Naive thymus-derived CD4-positive, alpha-beta T cell (primary cell): ENCODE data around the gene GALNT14. TPM values are rescaled to one million over a fixed set of nuclear protein-coding genes. Genes with fewer than 3 reads are reported as not detected.

Source experiments
- ATAC-seq: fragments of 150-1000 bp; cut with Tn5 transposase; 2 replicates; pipeline ENCODE4 v1.10.0; 2021; ENCODE audit warnings: mild to moderate bottlenecking, moderate library complexity
- CTCF ChIA-PET: fragments of 350-600 bp; sonication (Branson Sonifier 250); formaldehyde crosslinking; loops from one replicate; lab custom pipeline; 2021; ENCODE audit warnings: antibody characterized with exemption; lab: Charles Lee
- POLR2A ChIA-PET: fragments of 350-600 bp; sonication (Branson Sonifier 250); formaldehyde crosslinking; loops from one replicate; lab custom pipeline; 2021; ENCODE audit warnings: antibody characterized with exemption, inconsistent platforms; lab: Charles Lee
- DNase-seq, 9 donors: peaks; one replicate each; pipeline versions ENCODE4 v3.0.0 to v3.0.0-alpha.2; 2020 to 2022; ENCODE audit warnings: mixed read lengths in 1 of 9
- H3K27ac ChIP-seq: one replicate; pipeline ENCODE4 v1.7.0; 2013; ENCODE audit warnings: mild to moderate bottlenecking, low read depth, low read length, moderate library complexity
- H3K27me3 ChIP-seq, 2 donors: one replicate each; pipeline ENCODE4 v1.7.0; 2013; ENCODE audit warnings: low read length in 2 of 2, mild to moderate bottlenecking in 2 of 2, moderate library complexity in 2 of 2; ENCODE audit not compliant: control insufficient read depth in 2 of 2, insufficient read depth in 2 of 2
- H3K36me3 ChIP-seq, 3 experiments: 1 replicate in 2 of 3; 2 replicates in 1 of 3; pipeline ENCODE4 v1.7.0; 2013; ENCODE audit warnings: low read length in 3 of 3, mild to moderate bottlenecking in 3 of 3, moderate library complexity in 1 of 3; ENCODE audit not compliant: insufficient read depth in 3 of 3, control insufficient read depth in 2 of 3
- H3K4me1 ChIP-seq, 2 donors: one replicate each; pipeline ENCODE4 v1.7.0; 2013; ENCODE audit warnings: low read length in 2 of 2, mild to moderate bottlenecking in 2 of 2, moderate library complexity in 1 of 2; ENCODE audit not compliant: control insufficient read depth in 2 of 2, insufficient read depth in 2 of 2
- H3K4me3 ChIP-seq: 2 replicates; pipeline ENCODE4 v1.7.0; 2013; ENCODE audit warnings: mild to moderate bottlenecking, low read length
- H3K9me3 ChIP-seq, 3 experiments: 1 replicate in 2 of 3; 2 replicates in 1 of 3; pipeline ENCODE4 v1.7.0; 2013; ENCODE audit warnings: low read length in 3 of 3; ENCODE audit not compliant: control insufficient read depth in 2 of 3
- H3K27ac Mint-ChIP-seq, 9 donors: one replicate each; pipeline ENCODE4 v1.8.0; 2020 to 2022; ENCODE audit warnings: mixed read lengths in 9 of 9, mild to moderate bottlenecking in 8 of 9, moderate library complexity in 5 of 9, inconsistent platforms in 2 of 9
- H3K27me3 Mint-ChIP-seq, 5 donors: one replicate each; pipeline ENCODE4 v1.8.0; 2021 to 2022; ENCODE audit warnings: mixed read lengths in 5 of 5, mild to moderate bottlenecking in 1 of 5
- H3K36me3 Mint-ChIP-seq, 5 donors: one replicate each; pipeline ENCODE4 v1.8.0; 2020 to 2022; ENCODE audit warnings: mixed read lengths in 5 of 5, mild to moderate bottlenecking in 3 of 5, inconsistent platforms in 1 of 5
- H3K4me1 Mint-ChIP-seq, 7 donors: one replicate each; pipeline ENCODE4 v1.8.0; 2020 to 2022; ENCODE audit warnings: mixed read lengths in 7 of 7, mild to moderate bottlenecking in 3 of 7, inconsistent platforms in 1 of 7
- H3K4me3 Mint-ChIP-seq, 10 donors: one replicate each; pipeline ENCODE4 v1.8.0; 2020 to 2022; ENCODE audit warnings: mild to moderate bottlenecking in 10 of 10, mixed read lengths in 10 of 10, moderate library complexity in 6 of 10, inconsistent platforms in 2 of 10
- H3K9me3 Mint-ChIP-seq, 11 donors: one replicate each; pipeline ENCODE4 v1.8.0; 2020 to 2022; ENCODE audit warnings: mixed read lengths in 11 of 11, mild to moderate bottlenecking in 4 of 11, inconsistent platforms in 1 of 11, moderate library complexity in 1 of 11
- intact Hi-C, 2 donors: fragments of 100-400 bp; cut with micrococcal nuclease; formaldehyde crosslinking; loops; one replicate each; pipeline ENCODE4 v1.15.1; 2023
- polyA plus RNA-seq, 2 donors: library from polyadenylated mRNA; unstranded; fragments of 300-500 nt; fragmentation: Illumina TruSeq; gene quantifications; one replicate each; pipeline ENCODE4 v1.2.3, GENCODE V29; 2021
- total RNA-seq, 6 experiments: library from RNA in 5 of 6; stranded (reverse) in 5 of 6; gene quantifications; 1 replicate in 5 of 6; 2 replicates in 1 of 6; pipeline ENCODE4 v1.2.3 and lab custom pipeline; 2021 to 2026

Gene GALNT14
- total and polyA plus RNA-seq, 7 experiments from 2014 or later = 0.64 to 1.1 TPM; not detected in 5

- ATAC-seq = no peak
- intact Hi-C loops = no loop called here
- Mint-ChIP-seq H3K27me3 (peaks cover 0 to 11% (median 0%) of the 10 kb centered on the region in 5 donors), H3K4me1 (peaks cover 0 to 2% (median 0%) of the 10 kb centered on the region in 7 donors), H3K36me3 (no peaks in the 10 kb centered on the region), H3K9me3 (peaks cover 0 to 1% (median 0%) of the 10 kb centered on the region in 11 donors), H3K4me3 (no peak overlapping the region), H3K27ac (no peak overlapping the region)
- H3K36me3 ChIP-seq = no peaks in the 10 kb centered on the region
- no peak overlapping the region for H3K4me3 ChIP-seq
- POLR2A ChIA-PET = no interaction called here
- H3K4me1 ChIP-seq = no peaks in the 10 kb centered on the region
- H3K27ac ChIP-seq = no peak overlapping the region
- CTCF ChIA-PET = no interaction called here
- DNase-seq = no peak
- no peaks in the 10 kb centered on the region for H3K9me3 ChIP-seq
- H3K27me3 ChIP-seq = no peaks in the 10 kb centered on the region
Measured at GRCh38 chr2:31067259-31067658, 71.0 kb downstream of the GALNT14 start.

- peaks cover 0 to 2% (median 0%) of the 10 kb centered on the region in 11 donors for H3K9me3 Mint-ChIP-seq
- intact Hi-C loops = no loop called here
- no peaks in the 10 kb centered on the region for H3K27me3 ChIP-seq
- no peaks in the 10 kb centered on the region for H3K36me3 ChIP-seq
- peaks cover 0 to under 1% (median 0%) of the 10 kb centered on the region in 7 donors for H3K4me1 Mint-ChIP-seq
- ChIA-PET CTCF (no interaction called here), POLR2A (no interaction called here)
- H3K4me3 ChIP-seq = no peak overlapping the region
- no peak for ATAC-seq
- no peaks in the 10 kb centered on the region for H3K36me3 Mint-ChIP-seq
- peaks cover 0 to 10% (median 0%) of the 10 kb centered on the region in 5 donors for H3K27me3 Mint-ChIP-seq
- no peak overlapping the region for H3K4me3 Mint-ChIP-seq
- no peak overlapping the region for H3K27ac Mint-ChIP-seq
- no peak for DNase-seq
- H3K4me1 ChIP-seq = no peaks in the 10 kb centered on the region
- no peak overlapping the region for H3K27ac ChIP-seq
- no peaks in the 10 kb centered on the region for H3K9me3 ChIP-seq
Measured at GRCh38 chr2:31066551-31066950, 71.7 kb downstream of the GALNT14 start.

- DNase-seq (no peak), ATAC-seq (no peak)
- ChIA-PET POLR2A (no interaction called here), CTCF (no interaction called here)
- Histone ChIP-seq H3K4me3 (no peak overlapping the region), H3K27me3 (no peaks in the 10 kb centered on the region), H3K27ac (no peak overlapping the region), H3K4me1 (no peaks in the 10 kb centered on the region), H3K9me3 (no peaks in the 10 kb centered on the region), H3K36me3 (no peaks in the 10 kb centered on the region)
- intact Hi-C loops = no loop called here
- H3K27me3 Mint-ChIP-seq = peaks cover 0 to 10% (median 3%) of the 10 kb centered on the region in 5 donors
- H3K36me3 Mint-ChIP-seq = no peaks in the 10 kb centered on the region
- H3K9me3 Mint-ChIP-seq = peaks cover 0 to 4% (median 0%) of the 10 kb centered on the region in 11 donors
- no peak overlapping the region for H3K27ac Mint-ChIP-seq
- H3K4me3 Mint-ChIP-seq = no peak overlapping the region
- H3K4me1 Mint-ChIP-seq = no peaks in the 10 kb centered on the region
Measured at GRCh38 chr2:31066086-31066485, 72.2 kb downstream of the GALNT14 start.

- no peaks in the 10 kb centered on the region for H3K36me3 ChIP-seq
- no peaks in the 10 kb centered on the region for H3K27me3 ChIP-seq
- H3K4me1 ChIP-seq = no peaks in the 10 kb centered on the region
- Mint-ChIP-seq H3K36me3 (no peaks in the 10 kb centered on the region), H3K27ac (no peak overlapping the region), H3K4me3 (no peak overlapping the region), H3K27me3 (peaks cover 0 to 10% (median 6%) of the 10 kb centered on the region in 5 donors), H3K4me1 (no peaks in the 10 kb centered on the region), H3K9me3 (peaks cover 0 to 8% (median 0%) of the 10 kb centered on the region in 11 donors)
- H3K27ac ChIP-seq = no peak overlapping the region
- no peak overlapping the region for H3K4me3 ChIP-seq
- intact Hi-C loops = no loop called here
- no peaks in the 10 kb centered on the region for H3K9me3 ChIP-seq
- ATAC-seq = no peak
- DNase-seq = no peak
- ChIA-PET POLR2A (no interaction called here), CTCF (no interaction called here)
Measured at GRCh38 chr2:31065356-31065755, 72.9 kb downstream of the GALNT14 start.

GRCh38 chr2:31060397-31060796, 77.8 kb downstream of the GALNT14 start:
- Histone ChIP-seq H3K27ac (no peak overlapping the region), H3K9me3 (no peaks in the 10 kb centered on the region), H3K4me3 (no peak overlapping the region), H3K4me1 (no peaks in the 10 kb centered on the region), H3K36me3 (no peaks in the 10 kb centered on the region), H3K27me3 (no peaks in the 10 kb centered on the region)
- Mint-ChIP-seq H3K27ac (no peak overlapping the region), H3K4me1 (no peaks in the 10 kb centered on the region), H3K4me3 (no peak overlapping the region), H3K27me3 (peaks cover 0 to 14% (median 6%) of the 10 kb centered on the region in 5 donors), H3K36me3 (no peaks in the 10 kb centered on the region), H3K9me3 (peaks cover 0 to 8% (median 0%) of the 10 kb centered on the region in 11 donors)
- ChIA-PET CTCF (no interaction called here), POLR2A (no interaction called here)
- DNase-seq (no peak), ATAC-seq (no peak)
- intact Hi-C loops = no loop called here

- no peaks in the 10 kb centered on the region for H3K36me3 Mint-ChIP-seq
- H3K4me1 Mint-ChIP-seq = peaks cover 0 to 2% (median 0%) of the 10 kb centered on the region in 7 donors
- Histone ChIP-seq H3K36me3 (no peaks in the 10 kb centered on the region), H3K27me3 (no peaks in the 10 kb centered on the region), H3K9me3 (no peaks in the 10 kb centered on the region), H3K27ac (no peak overlapping the region), H3K4me1 (no peaks in the 10 kb centered on the region), H3K4me3 (no peak overlapping the region)
- peaks cover 0 to 8% (median 0%) of the 10 kb centered on the region in 11 donors for H3K9me3 Mint-ChIP-seq
- intact Hi-C loops = no loop called here
- no peak overlapping the region for H3K27ac Mint-ChIP-seq
- H3K4me3 Mint-ChIP-seq = no peak overlapping the region
- CTCF ChIA-PET = no interaction called here
- ATAC-seq (no peak), DNase-seq (no peak)
- POLR2A ChIA-PET = no interaction called here
- H3K27me3 Mint-ChIP-seq = peaks cover 0 to 12% (median 6%) of the 10 kb centered on the region in 5 donors
Measured at GRCh38 chr2:31058096-31059035, 79.9 kb downstream of the GALNT14 start.
